Hepatocyte (in vitro differentiated cells): ENCODE data around the gene LMF2.

ENCODE experiments used
- EZH2 ChIP-seq: fragments of 200-600 bp; sonication (generic); IDR thresholded peaks from 2 replicates; pipeline ENCODE4 v1.6.1; 2016; ENCODE audit warnings: antibody characterized with exemption, mild to moderate bottlenecking, borderline replicate concordance
- EZH2phosphoT487 ChIP-seq: fragments of 200-600 bp; sonication (generic); IDR thresholded peaks from one replicate; pipeline ENCODE4 v1.6.1; 2018; ENCODE audit warnings: antibody characterized with exemption, mild to moderate bottlenecking, low read depth, moderate library complexity; ENCODE audit not compliant: unreplicated experiment, severe bottlenecking
- TF ChIP-seq, protein P1 (sequence below): fragments of 200-600 bp; sonication (generic); IDR thresholded peaks from 2 replicates; pipeline ENCODE4 v1.5.1; 2016; ENCODE audit warnings: antibody characterized with exemption, mild to moderate bottlenecking; ENCODE audit not compliant: poor library complexity

GRCh38 chr22:50545522-50546325 is 38.2 kb upstream of the LMF2 start, which contains the start of gene KLHDC7B:
- TF ChIP-seq, protein P1, sequence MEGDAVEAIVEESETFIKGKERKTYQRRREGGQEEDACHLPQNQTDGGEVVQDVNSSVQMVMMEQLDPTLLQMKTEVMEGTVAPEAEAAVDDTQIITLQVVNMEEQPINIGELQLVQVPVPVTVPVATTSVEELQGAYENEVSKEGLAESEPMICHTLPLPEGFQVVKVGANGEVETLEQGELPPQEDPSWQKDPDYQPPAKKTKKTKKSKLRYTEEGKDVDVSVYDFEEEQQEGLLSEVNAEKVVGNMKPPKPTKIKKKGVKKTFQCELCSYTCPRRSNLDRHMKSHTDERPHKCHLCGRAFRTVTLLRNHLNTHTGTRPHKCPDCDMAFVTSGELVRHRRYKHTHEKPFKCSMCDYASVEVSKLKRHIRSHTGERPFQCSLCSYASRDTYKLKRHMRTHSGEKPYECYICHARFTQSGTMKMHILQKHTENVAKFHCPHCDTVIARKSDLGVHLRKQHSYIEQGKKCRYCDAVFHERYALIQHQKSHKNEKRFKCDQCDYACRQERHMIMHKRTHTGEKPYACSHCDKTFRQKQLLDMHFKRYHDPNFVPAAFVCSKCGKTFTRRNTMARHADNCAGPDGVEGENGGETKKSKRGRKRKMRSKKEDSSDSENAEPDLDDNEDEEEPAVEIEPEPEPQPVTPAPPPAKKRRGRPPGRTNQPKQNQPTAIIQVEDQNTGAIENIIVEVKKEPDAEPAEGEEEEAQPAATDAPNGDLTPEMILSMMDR, result no peak
- TF ChIP-seq EZH2phosphoT487, result no peak
- no peak for TF ChIP-seq EZH2
